HepG2 (cell line): ENCODE measurements around the gene TRERF1.

Source experiments
- EZH2 ChIP-seq: conservative IDR thresholded peaks from 2 replicates; pipeline ENCODE4 v1.6.1; 2012; ENCODE audit warnings: mild to moderate bottlenecking, low read depth, low read length, moderate library complexity
- HIVEP1 ChIP-seq: sonication (generic); formaldehyde crosslinking; IDR thresholded peaks from 2 replicates; pipeline ENCODE4 v1.4.0; 2020; ENCODE audit warnings: mild to moderate bottlenecking, missing genetic modification reagents
- ZNF737 ChIP-seq: sonication (generic); formaldehyde crosslinking; IDR thresholded peaks from 2 replicates; pipeline ENCODE4 v1.5.0; 2020; ENCODE audit warnings: missing genetic modification reagents, mild to moderate bottlenecking, borderline replicate concordance
- ZNF768 ChIP-seq: sonication (generic); formaldehyde crosslinking; IDR thresholded peaks from 2 replicates; pipeline ENCODE4 v1.4.0; 2020; ENCODE audit warnings: missing genetic modification reagents
- TF ChIP-seq, protein P1 (sequence below): sonication (generic); formaldehyde crosslinking; IDR thresholded peaks from 2 replicates; pipeline ENCODE4 v1.4.0; 2020; ENCODE audit warnings: missing genetic modification reagents, borderline replicate concordance
- TF ChIP-seq, protein P2 (sequence below): IDR thresholded peaks from 2 replicates; pipeline ENCODE4 v1.6.1; 2016
- TF ChIP-seq, protein P3 (sequence below): sonication (generic); formaldehyde crosslinking; IDR thresholded peaks from 2 replicates; pipeline ENCODE4 v1.4.0; 2020; ENCODE audit warnings: missing genetic modification reagents
- TF ChIP-seq, protein P4 (sequence below): sonication (generic); formaldehyde crosslinking; IDR thresholded peaks from 2 replicates; pipeline ENCODE4 v1.4.0; 2020; ENCODE audit warnings: mild to moderate bottlenecking, missing genetic modification reagents, borderline replicate concordance

DNA sequence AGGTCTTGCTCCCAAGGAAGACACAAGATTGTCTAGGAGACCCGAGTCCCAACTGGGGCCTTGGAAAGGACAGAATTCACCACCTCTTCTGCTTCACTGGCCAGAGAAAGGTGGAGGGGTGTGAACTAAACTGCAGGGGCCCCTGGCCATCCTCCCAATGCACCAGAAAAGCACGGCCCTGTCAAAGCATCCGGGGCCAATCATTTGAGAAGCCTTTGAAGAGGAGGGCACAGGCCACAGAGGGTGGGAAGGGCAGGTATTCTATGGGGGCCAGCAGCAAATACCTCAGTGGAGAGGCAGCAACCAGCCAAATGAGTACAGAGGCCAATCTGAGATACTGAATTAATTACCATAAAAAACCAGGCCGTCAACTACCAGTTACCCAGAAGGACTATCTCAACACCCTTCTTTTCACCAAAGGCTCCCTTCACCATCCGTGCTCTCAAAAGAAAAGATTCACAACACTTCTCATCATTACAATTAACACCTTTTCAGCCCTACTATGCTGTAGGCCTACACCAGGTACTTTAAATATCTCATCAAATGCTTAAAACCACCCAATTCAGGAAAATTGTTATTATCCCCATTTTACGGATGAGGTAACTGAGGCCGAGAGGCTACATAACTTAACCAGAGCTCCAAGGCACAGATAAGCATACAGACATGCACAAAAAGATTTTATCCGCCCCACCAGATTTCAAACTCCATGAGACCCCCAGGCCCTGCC is 50.7 kb downstream of the TRERF1 start:
- TF ChIP-seq, protein P1, sequence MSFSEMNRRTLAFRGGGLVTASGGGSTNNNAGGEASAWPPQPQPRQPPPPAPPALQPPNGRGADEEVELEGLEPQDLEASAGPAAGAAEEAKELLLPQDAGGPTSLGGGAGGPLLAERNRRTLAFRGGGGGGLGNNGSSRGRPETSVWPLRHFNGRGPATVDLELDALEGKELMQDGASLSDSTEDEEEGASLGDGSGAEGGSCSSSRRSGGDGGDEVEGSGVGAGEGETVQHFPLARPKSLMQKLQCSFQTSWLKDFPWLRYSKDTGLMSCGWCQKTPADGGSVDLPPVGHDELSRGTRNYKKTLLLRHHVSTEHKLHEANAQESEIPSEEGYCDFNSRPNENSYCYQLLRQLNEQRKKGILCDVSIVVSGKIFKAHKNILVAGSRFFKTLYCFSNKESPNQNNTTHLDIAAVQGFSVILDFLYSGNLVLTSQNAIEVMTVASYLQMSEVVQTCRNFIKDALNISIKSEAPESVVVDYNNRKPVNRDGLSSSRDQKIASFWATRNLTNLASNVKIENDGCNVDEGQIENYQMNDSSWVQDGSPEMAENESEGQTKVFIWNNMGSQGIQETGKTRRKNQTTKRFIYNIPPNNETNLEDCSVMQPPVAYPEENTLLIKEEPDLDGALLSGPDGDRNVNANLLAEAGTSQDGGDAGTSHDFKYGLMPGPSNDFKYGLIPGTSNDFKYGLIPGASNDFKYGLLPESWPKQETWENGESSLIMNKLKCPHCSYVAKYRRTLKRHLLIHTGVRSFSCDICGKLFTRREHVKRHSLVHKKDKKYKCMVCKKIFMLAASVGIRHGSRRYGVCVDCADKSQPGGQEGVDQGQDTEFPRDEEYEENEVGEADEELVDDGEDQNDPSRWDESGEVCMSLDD: no peak
- no peak for TF ChIP-seq ZNF737 (CRISPR knock-in tag)
- TF ChIP-seq ZNF768: no peak
- TF ChIP-seq, protein P2, sequence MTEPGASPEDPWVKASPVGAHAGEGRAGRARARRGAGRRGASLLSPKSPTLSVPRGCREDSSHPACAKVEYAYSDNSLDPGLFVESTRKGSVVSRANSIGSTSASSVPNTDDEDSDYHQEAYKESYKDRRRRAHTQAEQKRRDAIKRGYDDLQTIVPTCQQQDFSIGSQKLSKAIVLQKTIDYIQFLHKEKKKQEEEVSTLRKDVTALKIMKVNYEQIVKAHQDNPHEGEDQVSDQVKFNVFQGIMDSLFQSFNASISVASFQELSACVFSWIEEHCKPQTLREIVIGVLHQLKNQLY (CRISPR knock-in tag): no peak
- TF ChIP-seq, protein P3, sequence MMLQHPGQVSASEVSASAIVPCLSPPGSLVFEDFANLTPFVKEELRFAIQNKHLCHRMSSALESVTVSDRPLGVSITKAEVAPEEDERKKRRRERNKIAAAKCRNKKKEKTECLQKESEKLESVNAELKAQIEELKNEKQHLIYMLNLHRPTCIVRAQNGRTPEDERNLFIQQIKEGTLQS (CRISPR knock-in tag): no peak
- no peak for TF ChIP-seq EZH2
- TF ChIP-seq HIVEP1 (CRISPR knock-in tag): no peak
- TF ChIP-seq, protein P4, sequence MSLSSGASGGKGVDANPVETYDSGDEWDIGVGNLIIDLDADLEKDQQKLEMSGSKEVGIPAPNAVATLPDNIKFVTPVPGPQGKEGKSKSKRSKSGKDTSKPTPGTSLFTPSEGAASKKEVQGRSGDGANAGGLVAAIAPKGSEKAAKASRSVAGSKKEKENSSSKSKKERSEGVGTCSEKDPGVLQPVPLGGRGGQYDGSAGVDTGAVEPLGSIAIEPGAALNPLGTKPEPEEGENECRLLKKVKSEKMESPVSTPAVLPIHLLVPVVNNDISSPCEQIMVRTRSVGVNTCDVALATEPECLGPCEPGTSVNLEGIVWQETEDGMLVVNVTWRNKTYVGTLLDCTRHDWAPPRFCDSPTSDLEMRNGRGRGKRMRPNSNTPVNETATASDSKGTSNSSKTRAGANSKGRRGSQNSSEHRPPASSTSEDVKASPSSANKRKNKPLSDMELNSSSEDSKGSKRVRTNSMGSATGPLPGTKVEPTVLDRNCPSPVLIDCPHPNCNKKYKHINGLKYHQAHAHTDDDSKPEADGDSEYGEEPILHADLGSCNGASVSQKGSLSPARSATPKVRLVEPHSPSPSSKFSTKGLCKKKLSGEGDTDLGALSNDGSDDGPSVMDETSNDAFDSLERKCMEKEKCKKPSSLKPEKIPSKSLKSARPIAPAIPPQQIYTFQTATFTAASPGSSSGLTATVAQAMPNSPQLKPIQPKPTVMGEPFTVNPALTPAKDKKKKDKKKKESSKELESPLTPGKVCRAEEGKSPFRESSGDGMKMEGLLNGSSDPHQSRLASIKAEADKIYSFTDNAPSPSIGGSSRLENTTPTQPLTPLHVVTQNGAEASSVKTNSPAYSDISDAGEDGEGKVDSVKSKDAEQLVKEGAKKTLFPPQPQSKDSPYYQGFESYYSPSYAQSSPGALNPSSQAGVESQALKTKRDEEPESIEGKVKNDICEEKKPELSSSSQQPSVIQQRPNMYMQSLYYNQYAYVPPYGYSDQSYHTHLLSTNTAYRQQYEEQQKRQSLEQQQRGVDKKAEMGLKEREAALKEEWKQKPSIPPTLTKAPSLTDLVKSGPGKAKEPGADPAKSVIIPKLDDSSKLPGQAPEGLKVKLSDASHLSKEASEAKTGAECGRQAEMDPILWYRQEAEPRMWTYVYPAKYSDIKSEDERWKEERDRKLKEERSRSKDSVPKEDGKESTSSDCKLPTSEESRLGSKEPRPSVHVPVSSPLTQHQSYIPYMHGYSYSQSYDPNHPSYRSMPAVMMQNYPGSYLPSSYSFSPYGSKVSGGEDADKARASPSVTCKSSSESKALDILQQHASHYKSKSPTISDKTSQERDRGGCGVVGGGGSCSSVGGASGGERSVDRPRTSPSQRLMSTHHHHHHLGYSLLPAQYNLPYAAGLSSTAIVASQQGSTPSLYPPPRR (CRISPR knock-in tag): no peak
